Activated CD4-positive, CD25-positive, alpha-beta regulatory T cell treated with anti-CD3 and anti-CD28 coated beads, Interleukin-2, amount 50 U/mL, for 16 hours (primary cell): ENCODE results near the gene OR51E2.

ENCODE experiments used
- DNase-seq: peaks from one replicate; pipeline ENCODE4 v3.0.0-alpha.2; 2020; ENCODE audit warnings: low read depth, low spot score

The OR51E2 gene

DNA sequence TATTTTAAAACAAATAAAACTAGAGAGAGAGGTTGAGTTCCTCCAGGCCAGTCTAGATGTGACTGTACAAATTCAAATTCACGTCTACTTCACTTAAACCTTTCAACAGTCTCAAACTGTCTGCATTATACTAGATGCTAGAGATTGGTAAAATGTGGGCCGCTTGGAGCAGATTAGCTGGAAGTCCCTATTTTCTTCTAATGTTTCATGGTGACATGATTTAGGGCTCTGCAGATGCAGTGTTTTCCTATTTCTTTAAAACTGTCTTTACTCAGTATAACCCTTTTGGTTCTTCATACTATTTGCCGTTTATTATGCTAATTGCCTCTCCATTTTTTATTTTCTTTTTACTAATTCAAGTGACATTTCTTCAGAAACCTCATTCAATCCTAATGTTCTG is 33.5 kb downstream of the OR51E2 start:
- no peak for DNase-seq

- DNase-seq: no peak
Observed at GRCh38 chr11:4662876-4663275, 34.8 kb downstream of the OR51E2 start.

DNA sequence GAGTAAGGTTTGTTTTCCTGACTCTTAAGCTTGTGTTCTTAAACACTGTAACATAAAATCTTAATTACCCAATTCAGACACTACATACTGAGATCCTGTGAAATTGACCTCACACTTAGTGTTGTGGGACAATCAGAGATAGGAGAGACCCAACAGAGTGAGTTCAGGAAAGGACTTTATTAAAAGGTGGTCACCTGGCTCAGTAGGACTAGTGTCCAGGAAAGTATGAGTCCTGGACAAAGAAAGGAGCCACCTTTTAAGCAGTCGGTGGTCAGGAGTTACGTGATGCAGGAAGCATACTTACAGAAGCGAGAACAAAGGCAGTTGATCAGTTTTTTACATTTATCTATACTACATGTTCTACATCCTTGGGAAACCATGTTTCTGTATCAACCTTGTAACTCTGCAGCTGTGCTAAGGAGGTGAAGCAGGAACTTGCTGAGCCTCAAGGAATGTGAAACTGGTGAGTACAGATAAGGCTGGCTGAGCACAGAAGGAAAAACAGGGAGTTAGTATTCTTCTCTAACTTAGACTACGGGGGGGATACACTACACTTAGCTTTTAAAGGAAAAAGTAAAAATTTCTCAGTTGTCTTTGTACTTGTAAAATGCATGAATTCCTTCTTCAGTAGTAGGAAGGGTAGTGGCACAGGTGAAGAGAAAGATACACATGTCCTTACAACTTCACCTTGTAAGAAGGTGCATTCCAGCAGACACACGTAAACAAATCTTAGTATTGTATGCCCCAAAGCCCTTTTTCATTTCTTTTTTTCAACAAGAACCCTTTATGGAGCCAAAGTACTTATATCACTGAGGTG is 38.8 kb downstream of the OR51E2 start:
- no peak for DNase-seq

GRCh38 chr11:4654635-4655369 is 42.9 kb downstream of the OR51E2 start:
- no peak for DNase-seq

DNA sequence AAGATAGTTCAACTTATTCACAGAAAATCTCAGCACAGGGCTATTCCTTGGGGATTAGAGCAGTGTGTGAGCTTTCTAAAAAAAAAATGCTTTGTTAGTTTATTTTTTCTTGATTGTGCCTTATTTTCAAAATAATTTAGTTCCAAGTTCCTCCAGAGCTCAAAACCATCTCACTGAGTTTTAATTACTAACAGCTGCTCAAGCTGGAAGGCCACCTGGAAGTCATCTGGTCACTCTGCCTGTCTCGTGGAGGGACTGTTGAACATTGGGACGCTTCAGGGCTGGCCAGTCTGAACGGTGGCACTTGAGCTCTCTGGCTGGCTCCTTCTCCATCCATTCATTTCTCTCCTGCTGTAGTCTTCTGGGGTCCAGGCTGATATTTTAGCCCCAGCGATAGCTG is 49.9 kb downstream of the OR51E2 start:
- no peak for DNase-seq

- DNase-seq: no peak
Observed at GRCh38 chr11:4645974-4646373, 51.7 kb downstream of the OR51E2 start.

- no peak for DNase-seq
Observed at GRCh38 chr11:4644233-4644632, 53.4 kb downstream of the OR51E2 start.

- DNase-seq: no peak
Observed at GRCh38 chr11:4643682-4644081, 54.0 kb downstream of the OR51E2 start, which contains the start of gene OR51E1. OR51E1 (plus strand) TSS chr11:4643982; CDS start chr11:4652527, 8,545 bp downstream.

DNA sequence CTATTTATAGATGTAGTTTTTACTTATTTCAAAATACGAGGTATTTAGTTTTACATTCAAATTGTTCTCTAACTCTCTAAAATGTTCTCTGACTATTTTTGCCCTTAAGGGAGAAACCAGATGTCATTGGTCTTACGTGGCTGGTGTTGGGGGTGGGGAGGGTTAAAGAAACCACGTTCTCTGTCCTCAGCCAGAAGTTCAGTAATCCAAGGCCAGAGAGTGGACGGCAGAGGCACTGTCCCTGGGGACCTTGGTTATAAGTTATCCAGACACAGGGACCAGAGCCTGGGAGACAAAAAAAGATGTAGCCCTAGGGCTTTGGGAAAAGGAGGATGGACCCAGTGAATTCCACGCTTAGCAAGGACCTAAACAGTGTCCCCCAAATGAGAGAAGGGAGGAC is 54.6 kb downstream of the OR51E2 start:
- DNase-seq: no peak

DNA sequence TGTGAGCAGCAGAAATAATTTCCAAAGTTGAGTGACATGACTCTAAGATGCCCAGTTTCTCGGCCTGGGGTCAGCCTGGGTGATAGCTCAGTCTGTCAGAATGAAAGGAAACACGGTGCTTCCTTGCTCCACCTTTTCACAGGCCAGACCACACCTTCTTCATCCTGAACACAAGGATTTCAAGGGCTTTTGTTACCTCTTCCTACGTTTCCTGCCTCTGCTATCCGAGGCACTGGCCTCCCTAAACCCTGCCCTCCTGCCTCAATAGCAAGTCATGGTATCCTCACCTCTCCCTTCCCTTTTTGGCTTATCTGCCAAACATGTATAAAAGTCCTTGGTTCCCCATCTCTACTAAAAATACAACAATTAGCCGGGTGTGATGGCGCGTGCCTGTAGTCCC is 55.6 kb downstream of the OR51E2 start:
- DNase-seq: no peak

- no peak for DNase-seq
Observed at GRCh38 chr11:4641501-4641900, 56.2 kb downstream of the OR51E2 start.

GRCh38 chr11:4639931-4640330 is 57.7 kb downstream of the OR51E2 start:
- no peak for DNase-seq

- no peak for DNase-seq
Observed at GRCh38 chr11:4637662-4638047, 60.0 kb downstream of the OR51E2 start.

DNA sequence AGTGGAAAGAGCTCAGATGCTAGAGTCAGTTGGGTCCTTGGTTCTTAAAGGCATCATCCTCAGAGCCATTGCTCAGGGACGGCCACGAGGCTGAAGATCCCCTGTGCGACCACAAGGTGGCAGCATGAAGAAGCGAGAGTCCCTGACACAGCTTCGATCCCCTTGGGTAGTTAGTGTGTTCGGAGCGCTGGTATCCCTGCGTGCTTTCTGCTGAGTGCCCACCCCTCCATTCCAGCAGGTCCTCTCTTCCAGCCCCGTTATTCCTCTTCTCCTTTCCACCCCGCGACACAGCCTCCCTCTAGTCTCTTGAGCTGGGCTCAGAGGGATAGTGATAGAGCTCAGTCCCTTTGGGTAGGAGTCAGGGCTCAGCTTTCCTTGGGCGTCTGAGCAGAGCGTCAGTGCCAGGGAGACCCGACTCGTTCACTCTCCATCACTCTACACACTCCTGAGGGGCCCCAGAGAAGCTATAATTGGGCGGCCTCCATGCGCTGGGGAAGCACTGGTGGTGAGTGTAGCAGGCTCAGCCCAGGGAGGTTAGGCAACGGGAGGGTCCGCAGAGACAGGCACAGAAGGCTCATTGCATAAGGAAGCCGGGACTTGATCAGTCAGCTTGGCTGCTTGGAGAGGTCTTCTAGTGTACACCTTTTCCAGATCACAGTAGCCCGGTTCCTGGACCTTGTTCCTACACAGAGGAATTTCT is 60.5 kb downstream of the OR51E2 start, which contains the start of gene OR51D1:
Gene OR51D1 (plus strand): TSS at position 516 of the 700 bp plus-strand sequence. CDS start 2,314 bp downstream, outside the sequence.
- peak; percentile 44 for DNase-seq

DNA sequence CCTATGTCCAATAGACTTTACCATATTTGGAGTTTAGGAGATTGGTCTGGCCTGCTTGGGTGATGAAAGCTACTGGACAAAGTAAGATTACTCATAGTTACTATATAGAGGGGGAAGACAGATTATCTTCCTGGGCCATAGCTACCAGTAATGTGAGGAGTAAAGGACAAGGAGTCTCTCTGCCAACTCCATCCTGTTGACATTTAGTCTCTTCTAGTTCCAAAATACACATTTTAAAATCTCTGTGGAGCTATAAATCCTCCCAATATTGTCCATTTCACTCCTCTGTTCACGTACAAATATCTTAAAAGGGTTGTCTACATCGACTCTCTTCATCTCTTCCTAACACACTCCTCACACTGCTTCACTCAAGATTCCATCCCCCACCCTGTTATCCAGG is 61.5 kb downstream of the OR51E2 start:
- no peak for DNase-seq
